K562 (cell line): ENCODE results near the gene GRIK5. TPM values are rescaled to one million over a fixed set of nuclear protein-coding genes. Genes with fewer than 3 reads are reported as not detected.

ENCODE experiments used
- CBX3 ChIP-seq, 2 experiments: IDR thresholded peaks; 1 replicate in 1 of 2; 2 replicates in 1 of 2; pipeline ENCODE4 v1.6.1; 2012; ENCODE audit warnings: inconsistent platforms in 2 of 2, low read length in 2 of 2, borderline replicate concordance in 1 of 2, control low read depth in 1 of 2
- CTBP1 ChIP-seq: fragments of 450-650 bp; IDR thresholded peaks from 2 replicates; pipeline ENCODE4 v1.6.1; 2016; ENCODE audit warnings: borderline replicate concordance
- ESRRA ChIP-seq: fragments of 450-650 bp; IDR thresholded peaks from 2 replicates; pipeline ENCODE4 v1.6.1; 2014; ENCODE audit warnings: low read depth, mild to moderate bottlenecking, moderate library complexity, borderline replicate concordance
- FOXJ2 ChIP-seq: fragments of 200-800 bp; sonication (Bioruptor generic); IDR thresholded peaks from 2 replicates; pipeline ENCODE4 v1.6.1; 2016; ENCODE audit warnings: missing genetic modification characterization, missing compliant biosample characterization
- HNRNPK ChIP-seq: fragments of 200-400 bp; formaldehyde crosslinking; IDR thresholded peaks from one replicate; pipeline ENCODE4 v1.6.1; 2018; ENCODE audit warnings: mild to moderate bottlenecking, low read depth, low read length; ENCODE audit not compliant: poor library complexity, severe bottlenecking
- MAFF ChIP-seq: IDR thresholded peaks from 2 replicates; pipeline ENCODE4 v1.6.1; 2012; ENCODE audit warnings: low read length, improper control_type of control experiment
- MAFG ChIP-seq: fragments of 450-650 bp; conservative IDR thresholded peaks from 2 replicates; pipeline ENCODE4 v1.6.1; 2016; ENCODE audit warnings: missing genetic modification characterization, missing compliant biosample characterization
- NEUROD1 ChIP-seq: fragments of 150-350 bp; IDR thresholded peaks from 2 replicates; pipeline ENCODE4 v1.6.1; 2014; ENCODE audit warnings: borderline replicate concordance, low read length, low read depth; ENCODE audit not compliant: partially characterized antibody
- NUFIP1 ChIP-seq: fragments of 450-650 bp; IDR thresholded peaks from 2 replicates; pipeline ENCODE4 v1.6.1; 2018; ENCODE audit not compliant: partially characterized antibody
- POLR2AphosphoS5 ChIP-seq: IDR thresholded peaks from 2 replicates; pipeline ENCODE4 v1.6.1; 2011; ENCODE audit warnings: mild to moderate bottlenecking, low read depth, low read length, moderate library complexity; ENCODE audit not compliant: control insufficient read depth, insufficient read depth
- PTTG1 ChIP-seq: fragments of 450-650 bp; IDR thresholded peaks from 2 replicates; pipeline ENCODE4 v1.6.1; 2016; ENCODE audit warnings: low read depth, mild to moderate bottlenecking, missing genetic modification characterization, missing compliant biosample characterization
- STAT5B ChIP-seq: fragments of 250-450 bp; sonication (Bioruptor Pico); IDR thresholded peaks from 2 replicates; pipeline ENCODE4 v1.8.0; 2021; ENCODE audit warnings: mild to moderate bottlenecking, inconsistent platforms
- TARDBP ChIP-seq: fragments of 450-650 bp; IDR thresholded peaks from 2 replicates; pipeline ENCODE4 v1.6.1; 2016
- ZNF444 ChIP-seq: fragments of 250-450 bp; sonication (Bioruptor Pico); IDR thresholded peaks from 2 replicates; pipeline ENCODE4 v1.4.0; 2020; ENCODE audit warnings: mild to moderate bottlenecking, moderate library complexity
- ZNF589 ChIP-seq: fragments of 200-800 bp; sonication (Bioruptor generic); IDR thresholded peaks from 2 replicates; pipeline ENCODE4 v1.6.1; 2016; ENCODE audit warnings: low read depth, missing genetic modification characterization, missing compliant biosample characterization
- ZNF695 ChIP-seq: fragments of 450-650 bp; formaldehyde crosslinking; IDR thresholded peaks from 2 replicates; pipeline ENCODE4 v1.4.0; 2020; ENCODE audit warnings: mild to moderate bottlenecking, moderate library complexity
- ZNF696 ChIP-seq: fragments of 250-450 bp; sonication (Bioruptor Pico); conservative IDR thresholded peaks from 2 replicates; pipeline ENCODE4 v1.4.0; 2020; ENCODE audit warnings: mild to moderate bottlenecking, moderate library complexity
- ZNF766 ChIP-seq: fragments of 200-800 bp; sonication (Bioruptor generic); conservative IDR thresholded peaks from 2 replicates; pipeline ENCODE4 v1.6.1; 2016; ENCODE audit warnings: missing genetic modification characterization, missing compliant biosample characterization
- polyA plus RNA-seq, 8 experiments: library from polyadenylated mRNA; depleted of rRNA in 4 of 8; stranded (reverse) in 5 of 8; unstranded in 3 of 8; fragments of >200 nt; fragmentation: Nextera tagmentation in 2 of 8; fragmentation: Illumina TruSeq in 1 of 8; extraction: Ambion mirVana in 2 of 8; extraction: Trizol in 1 of 8; gene quantifications; 2 replicates each; pipeline versions ENCODE4 v1.2.1 to v1.2.3, GENCODE V29; 2011 to 2014; ENCODE audit warnings: inconsistent platforms in 1 of 8, missing spikeins in 1 of 8
- total RNA-seq, 7 experiments: library from RNA; depleted of rRNA in 6 of 7; stranded (reverse); fragments of >200 nt in 6 of 7; fragmentation: Illumina TruSeq in 2 of 7; extraction: Trizol in 2 of 7; gene quantifications; 2 replicates each; pipeline versions ENCODE4 v1.2.1 to v1.2.3, GENCODE V29; 2011 to 2021; ENCODE audit warnings: low replicate concordance in 1 of 7
- TF ChIP-seq, protein P1 (sequence below): sonication (generic); formaldehyde crosslinking; IDR thresholded peaks from 2 replicates; pipeline ENCODE4 v1.8.1; 2022; ENCODE audit warnings: missing genetic modification reagents
- TF ChIP-seq, protein P2 (sequence below): fragments of 450-650 bp; formaldehyde crosslinking; IDR thresholded peaks from 2 replicates; pipeline ENCODE4 v1.4.0; 2022; ENCODE audit warnings: mild to moderate bottlenecking, moderate library complexity
- TF ChIP-seq, protein P3 (sequence below), 2 experiments: fragments of 450-650 bp in 1 of 2; IDR thresholded peaks; 2 replicates each; pipeline ENCODE4 v1.6.1; 2011 to 2017; ENCODE audit warnings: low read depth in 2 of 2, antibody characterized with exemption in 1 of 2, borderline replicate concordance in 1 of 2, low read length in 1 of 2, mild to moderate bottlenecking in 1 of 2, mixed read lengths in 1 of 2; ENCODE audit not compliant: control insufficient read depth in 1 of 2
- TF ChIP-seq, protein P4 (sequence below): fragments of 450-650 bp; IDR thresholded peaks from 2 replicates; pipeline ENCODE4 v1.6.1; 2016; ENCODE audit warnings: low read depth, mild to moderate bottlenecking, moderate library complexity

The GRIK5 gene
- total and polyA plus RNA-seq, 9 of the 15 experiments (the other 6 are each of a cell fraction or from before 2014, with no cell fraction given): 0.04 to 0.55 (median 0.27) TPM; not detected in 2

DNA sequence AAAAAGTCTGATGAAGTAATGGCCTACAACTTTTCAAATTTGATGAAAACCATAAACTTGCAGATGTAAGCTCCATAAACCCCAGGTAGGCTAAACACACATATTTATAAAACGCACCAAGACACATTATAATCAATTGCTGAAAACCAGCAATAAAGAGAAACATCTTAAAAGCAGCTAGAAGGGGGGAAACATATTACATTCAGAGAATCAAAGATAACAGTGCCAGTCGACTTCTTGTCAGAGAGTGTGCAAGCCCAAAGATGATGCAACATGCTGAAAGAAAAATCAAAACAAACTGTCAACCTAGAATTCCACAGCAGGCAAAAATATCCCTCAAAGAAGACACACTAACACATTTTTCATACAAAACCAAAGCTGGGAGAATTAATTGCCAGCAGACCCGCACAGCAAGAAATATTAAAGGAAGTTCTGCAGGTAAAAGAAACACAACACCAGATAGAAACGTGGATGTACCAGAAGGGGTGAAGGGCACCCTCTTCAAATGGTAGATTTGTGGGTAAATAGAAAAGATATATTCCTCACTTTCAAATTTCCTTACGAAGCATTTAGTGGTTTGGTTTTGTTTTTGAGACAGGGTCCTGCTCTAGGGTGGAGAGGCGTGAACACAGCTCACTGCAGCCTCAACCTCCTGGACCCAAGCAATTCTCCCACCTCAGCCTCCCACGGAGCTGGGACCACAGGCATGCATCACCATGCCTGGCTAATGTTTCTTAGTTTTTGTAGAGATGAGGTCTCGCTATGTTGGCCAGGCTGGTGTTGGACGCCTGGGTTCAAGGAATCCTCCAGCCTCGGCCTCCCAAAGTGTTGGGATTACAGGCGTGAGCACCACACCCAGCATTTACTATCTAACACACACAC, 59.5 kb downstream of the GRIK5 start (continued):
- TF ChIP-seq, protein P1, sequence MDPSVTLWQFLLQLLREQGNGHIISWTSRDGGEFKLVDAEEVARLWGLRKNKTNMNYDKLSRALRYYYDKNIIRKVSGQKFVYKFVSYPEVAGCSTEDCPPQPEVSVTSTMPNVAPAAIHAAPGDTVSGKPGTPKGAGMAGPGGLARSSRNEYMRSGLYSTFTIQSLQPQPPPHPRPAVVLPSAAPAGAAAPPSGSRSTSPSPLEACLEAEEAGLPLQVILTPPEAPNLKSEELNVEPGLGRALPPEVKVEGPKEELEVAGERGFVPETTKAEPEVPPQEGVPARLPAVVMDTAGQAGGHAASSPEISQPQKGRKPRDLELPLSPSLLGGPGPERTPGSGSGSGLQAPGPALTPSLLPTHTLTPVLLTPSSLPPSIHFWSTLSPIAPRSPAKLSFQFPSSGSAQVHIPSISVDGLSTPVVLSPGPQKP: no peak
- TF ChIP-seq, protein P2, sequence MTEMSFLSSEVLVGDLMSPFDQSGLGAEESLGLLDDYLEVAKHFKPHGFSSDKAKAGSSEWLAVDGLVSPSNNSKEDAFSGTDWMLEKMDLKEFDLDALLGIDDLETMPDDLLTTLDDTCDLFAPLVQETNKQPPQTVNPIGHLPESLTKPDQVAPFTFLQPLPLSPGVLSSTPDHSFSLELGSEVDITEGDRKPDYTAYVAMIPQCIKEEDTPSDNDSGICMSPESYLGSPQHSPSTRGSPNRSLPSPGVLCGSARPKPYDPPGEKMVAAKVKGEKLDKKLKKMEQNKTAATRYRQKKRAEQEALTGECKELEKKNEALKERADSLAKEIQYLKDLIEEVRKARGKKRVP: peak; percentile 99
- TF ChIP-seq NEUROD1 (no peak), MAFG (tag) (no peak), PTTG1 (no peak; the same call in none of the 2 replicates), HNRNPK (no peak), POLR2AphosphoS5 (no peak), ZNF444 (no peak), CBX3 (IDR thresholded peaks at IDR 0.05; ENCODE audit: borderline replicate concordance in 1 of 2, low read length in 2 of 2) (no peak), CTBP1 (no peak; the same call in 1 of the 2 replicates), ZNF589 (CRISPR knock-in tag) (peak; percentile 87), ESRRA (0 out of 2 replicates have a peak, but pooled peaks have one; percentile 12), MAFF (no peak), STAT5B (no peak), ZNF766 (CRISPR knock-in tag) (peak; percentile 82; the same call in 1 of the 2 replicates), NUFIP1 (no peak), FOXJ2 (tag) (peak; percentile 79), TARDBP (no peak), ZNF696 (CRISPR knock-in tag) (no peak), ZNF695 (no peak)
- TF ChIP-seq, protein P3, sequence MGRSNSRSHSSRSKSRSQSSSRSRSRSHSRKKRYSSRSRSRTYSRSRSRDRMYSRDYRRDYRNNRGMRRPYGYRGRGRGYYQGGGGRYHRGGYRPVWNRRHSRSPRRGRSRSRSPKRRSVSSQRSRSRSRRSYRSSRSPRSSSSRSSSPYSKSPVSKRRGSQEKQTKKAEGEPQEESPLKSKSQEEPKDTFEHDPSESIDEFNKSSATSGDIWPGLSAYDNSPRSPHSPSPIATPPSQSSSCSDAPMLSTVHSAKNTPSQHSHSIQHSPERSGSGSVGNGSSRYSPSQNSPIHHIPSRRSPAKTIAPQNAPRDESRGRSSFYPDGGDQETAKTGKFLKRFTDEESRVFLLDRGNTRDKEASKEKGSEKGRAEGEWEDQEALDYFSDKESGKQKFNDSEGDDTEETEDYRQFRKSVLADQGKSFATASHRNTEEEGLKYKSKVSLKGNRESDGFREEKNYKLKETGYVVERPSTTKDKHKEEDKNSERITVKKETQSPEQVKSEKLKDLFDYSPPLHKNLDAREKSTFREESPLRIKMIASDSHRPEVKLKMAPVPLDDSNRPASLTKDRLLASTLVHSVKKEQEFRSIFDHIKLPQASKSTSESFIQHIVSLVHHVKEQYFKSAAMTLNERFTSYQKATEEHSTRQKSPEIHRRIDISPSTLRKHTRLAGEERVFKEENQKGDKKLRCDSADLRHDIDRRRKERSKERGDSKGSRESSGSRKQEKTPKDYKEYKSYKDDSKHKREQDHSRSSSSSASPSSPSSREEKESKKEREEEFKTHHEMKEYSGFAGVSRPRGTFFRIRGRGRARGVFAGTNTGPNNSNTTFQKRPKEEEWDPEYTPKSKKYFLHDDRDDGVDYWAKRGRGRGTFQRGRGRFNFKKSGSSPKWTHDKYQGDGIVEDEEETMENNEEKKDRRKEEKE (IDR thresholded peaks at IDR 0.05; ENCODE audit: borderline replicate concordance in 1 of 2, control insufficient read depth in 1 of 2, low read depth in 2 of 2, low read length in 1 of 2): no peak
- TF ChIP-seq, protein P4, sequence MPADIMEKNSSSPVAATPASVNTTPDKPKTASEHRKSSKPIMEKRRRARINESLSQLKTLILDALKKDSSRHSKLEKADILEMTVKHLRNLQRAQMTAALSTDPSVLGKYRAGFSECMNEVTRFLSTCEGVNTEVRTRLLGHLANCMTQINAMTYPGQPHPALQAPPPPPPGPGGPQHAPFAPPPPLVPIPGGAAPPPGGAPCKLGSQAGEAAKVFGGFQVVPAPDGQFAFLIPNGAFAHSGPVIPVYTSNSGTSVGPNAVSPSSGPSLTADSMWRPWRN: no peak
